GM12872 (cell line): ENCODE data around the gene PYM1.

ENCODE experiments used
- TF ChIP-seq, protein P1 (sequence below): IDR thresholded peaks from 3 replicates; pipeline ENCODE4 v1.5.1; 2011; ENCODE audit warnings: low read depth, mild to moderate bottlenecking, low read length, moderate library complexity; ENCODE audit not compliant: insufficient read depth

Gene PYM1

DNA sequence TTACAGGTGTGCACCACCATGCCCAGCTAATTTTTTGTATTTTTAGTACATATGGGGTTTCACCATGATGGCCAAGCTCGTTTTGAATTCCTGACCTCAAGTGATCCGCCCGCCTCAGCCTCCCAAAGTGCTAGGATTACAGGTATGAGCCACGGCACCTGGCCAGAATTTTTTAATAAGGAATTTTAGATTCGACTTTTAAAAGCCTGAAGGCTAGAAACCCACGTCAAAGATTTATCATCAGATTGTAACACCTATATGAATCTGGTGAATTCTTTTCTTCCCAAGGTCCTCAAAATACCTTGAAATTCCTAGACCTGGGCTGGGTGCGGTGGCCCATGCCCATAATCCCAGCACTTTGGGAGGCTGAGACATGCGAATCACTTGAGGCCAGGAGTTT, 66.3 kb downstream of the PYM1 start:
- TF ChIP-seq, protein P1, sequence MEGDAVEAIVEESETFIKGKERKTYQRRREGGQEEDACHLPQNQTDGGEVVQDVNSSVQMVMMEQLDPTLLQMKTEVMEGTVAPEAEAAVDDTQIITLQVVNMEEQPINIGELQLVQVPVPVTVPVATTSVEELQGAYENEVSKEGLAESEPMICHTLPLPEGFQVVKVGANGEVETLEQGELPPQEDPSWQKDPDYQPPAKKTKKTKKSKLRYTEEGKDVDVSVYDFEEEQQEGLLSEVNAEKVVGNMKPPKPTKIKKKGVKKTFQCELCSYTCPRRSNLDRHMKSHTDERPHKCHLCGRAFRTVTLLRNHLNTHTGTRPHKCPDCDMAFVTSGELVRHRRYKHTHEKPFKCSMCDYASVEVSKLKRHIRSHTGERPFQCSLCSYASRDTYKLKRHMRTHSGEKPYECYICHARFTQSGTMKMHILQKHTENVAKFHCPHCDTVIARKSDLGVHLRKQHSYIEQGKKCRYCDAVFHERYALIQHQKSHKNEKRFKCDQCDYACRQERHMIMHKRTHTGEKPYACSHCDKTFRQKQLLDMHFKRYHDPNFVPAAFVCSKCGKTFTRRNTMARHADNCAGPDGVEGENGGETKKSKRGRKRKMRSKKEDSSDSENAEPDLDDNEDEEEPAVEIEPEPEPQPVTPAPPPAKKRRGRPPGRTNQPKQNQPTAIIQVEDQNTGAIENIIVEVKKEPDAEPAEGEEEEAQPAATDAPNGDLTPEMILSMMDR, result no peak

DNA sequence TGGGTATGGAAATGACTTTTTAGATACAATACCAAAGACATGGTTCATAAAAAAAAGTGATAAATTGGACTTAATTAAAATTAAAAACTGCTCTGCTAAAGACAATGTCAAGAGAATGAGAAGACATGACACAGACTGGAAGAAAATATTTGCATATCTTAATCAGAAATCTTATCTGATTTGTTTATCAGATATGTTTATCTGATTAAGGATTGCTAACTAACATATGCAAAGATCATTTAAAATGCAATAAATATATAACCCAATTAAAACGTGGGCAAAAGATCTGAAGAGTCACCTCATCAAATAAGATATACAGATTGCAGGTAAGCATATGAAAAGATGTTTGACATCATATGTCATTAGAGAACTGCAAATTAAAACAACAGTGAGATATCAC, 75.0 kb downstream of the PYM1 start:
- TF ChIP-seq, protein P1, result no peak
